LNCAP (cell line): ENCODE data around the gene FAT1.
A peak's percentile ranks its signal among the peaks of the same experiment; 100 is the strongest.

Source experiments
- TF ChIP-seq, protein P1 (sequence below): fragments of 450-650 bp; IDR thresholded peaks from 2 replicates; pipeline ENCODE4 v1.5.1; 2017; ENCODE audit warnings: mild to moderate bottlenecking

The FAT1 gene

DNA sequence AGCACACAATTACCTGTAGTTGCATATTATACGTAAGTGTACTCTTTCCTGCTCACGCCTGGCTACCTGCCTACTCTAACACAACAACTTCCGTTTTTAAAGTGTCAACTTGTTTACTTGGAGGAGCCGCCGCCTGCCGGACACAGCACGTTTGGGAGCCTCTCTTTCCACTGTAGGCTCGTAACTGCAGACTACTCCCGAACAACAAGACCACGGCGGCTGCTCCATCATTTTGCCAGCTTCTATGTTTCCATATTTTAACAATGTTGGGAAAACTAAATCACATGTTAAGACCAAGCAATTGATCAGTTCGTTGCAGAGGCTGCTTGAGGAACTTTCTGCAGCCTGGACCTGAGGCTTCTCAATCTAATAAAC is 169.1 kb downstream of the FAT1 start:
- TF ChIP-seq, protein P1, sequence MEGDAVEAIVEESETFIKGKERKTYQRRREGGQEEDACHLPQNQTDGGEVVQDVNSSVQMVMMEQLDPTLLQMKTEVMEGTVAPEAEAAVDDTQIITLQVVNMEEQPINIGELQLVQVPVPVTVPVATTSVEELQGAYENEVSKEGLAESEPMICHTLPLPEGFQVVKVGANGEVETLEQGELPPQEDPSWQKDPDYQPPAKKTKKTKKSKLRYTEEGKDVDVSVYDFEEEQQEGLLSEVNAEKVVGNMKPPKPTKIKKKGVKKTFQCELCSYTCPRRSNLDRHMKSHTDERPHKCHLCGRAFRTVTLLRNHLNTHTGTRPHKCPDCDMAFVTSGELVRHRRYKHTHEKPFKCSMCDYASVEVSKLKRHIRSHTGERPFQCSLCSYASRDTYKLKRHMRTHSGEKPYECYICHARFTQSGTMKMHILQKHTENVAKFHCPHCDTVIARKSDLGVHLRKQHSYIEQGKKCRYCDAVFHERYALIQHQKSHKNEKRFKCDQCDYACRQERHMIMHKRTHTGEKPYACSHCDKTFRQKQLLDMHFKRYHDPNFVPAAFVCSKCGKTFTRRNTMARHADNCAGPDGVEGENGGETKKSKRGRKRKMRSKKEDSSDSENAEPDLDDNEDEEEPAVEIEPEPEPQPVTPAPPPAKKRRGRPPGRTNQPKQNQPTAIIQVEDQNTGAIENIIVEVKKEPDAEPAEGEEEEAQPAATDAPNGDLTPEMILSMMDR = peak; percentile 47

DNA sequence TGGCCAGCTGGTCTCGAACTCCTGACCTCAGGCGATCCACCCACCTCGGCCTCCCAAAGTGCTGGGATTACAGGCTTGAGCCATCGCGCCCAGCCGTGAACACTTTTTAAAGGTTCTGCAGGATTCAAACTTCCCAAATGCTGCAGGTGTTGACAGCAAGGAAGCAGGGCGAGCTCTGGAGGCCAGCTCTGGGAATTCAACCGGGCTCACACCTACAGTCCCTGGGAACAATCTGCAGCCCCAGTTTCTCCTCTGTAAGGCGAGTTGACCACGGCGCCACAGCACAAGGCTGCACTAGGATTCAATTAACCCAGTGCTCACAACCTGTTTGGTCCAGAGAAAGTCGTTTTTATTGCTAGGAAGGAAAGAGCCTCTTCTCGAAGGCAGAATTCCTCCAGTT is 169.9 kb downstream of the FAT1 start:
- TF ChIP-seq, protein P1 = no peak

DNA sequence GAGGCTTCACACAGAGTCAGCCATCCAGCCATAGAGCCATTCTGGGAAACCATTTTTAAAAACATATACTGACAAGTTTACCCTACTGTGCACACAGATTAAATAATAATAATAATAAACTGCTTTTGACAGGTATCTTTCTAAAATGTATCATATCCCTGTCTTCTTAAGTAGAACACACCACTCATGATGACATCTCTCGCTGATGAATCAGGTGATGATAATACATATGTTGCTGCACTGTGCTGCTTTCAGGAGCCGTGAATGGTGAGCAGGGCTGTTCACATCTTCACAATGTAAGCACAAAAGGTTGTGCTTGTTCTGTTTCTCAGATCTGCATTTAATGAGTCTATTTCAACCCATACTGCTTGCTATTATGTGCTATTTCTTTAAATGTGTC is 171.8 kb downstream of the FAT1 start:
- TF ChIP-seq, protein P1 = no peak

DNA sequence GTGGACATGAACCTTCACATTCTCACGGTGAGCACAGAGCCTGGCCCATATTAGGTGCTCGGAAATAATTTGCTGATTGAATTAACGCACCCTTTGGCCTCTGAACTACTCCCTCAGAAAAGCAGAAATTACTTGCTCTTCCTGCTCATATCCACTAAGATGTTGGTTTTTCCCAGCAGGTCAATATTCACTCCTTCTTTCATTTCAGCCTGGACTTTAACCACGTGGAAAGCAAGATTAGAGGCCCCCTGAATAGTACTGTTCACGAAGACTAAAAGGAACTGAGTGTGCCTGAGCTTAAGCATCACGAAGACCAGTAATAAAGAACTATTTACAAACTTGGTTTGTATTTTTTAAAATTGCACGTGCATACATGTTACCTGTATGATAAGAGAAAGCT is 178.2 kb downstream of the FAT1 start:
- TF ChIP-seq, protein P1 = no peak

DNA sequence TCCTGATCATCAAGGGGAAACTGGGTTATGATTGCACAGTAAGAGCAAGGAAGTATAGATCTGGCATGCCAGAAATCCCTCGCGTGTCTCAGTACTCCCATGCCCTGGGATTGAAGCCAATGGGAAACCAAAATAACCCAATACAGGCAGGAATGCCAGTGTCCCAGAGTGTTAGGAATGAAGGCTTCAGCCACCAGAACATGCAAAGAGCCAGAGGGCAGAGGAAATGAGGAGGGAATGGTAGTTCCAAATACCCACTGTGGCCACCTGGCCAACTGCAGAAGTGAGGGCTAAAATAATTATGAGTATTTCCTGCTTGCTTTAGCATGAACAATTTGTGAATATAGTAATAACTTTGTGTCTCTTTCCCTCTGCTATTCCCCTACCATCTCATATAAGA is 180.4 kb downstream of the FAT1 start:
- TF ChIP-seq, protein P1 = no peak

DNA sequence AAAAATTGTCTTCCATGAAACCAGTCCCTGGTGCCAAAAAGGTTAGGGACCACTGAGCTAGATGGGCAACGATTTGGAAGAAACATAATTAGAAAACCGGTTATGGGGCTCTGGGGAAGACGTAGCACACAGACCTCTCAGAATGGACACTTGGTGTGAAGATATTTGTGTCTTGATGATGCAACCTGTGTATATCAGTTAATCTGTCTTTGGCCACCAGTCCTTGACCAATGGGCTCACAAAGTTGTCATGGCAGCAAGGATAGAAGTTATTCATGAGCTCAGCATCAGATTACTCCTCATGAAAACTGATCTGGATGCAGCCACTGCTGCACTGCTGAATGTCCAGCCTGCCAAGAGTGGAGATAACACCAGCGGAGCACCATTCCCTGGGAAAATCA is 181.9 kb downstream of the FAT1 start:
- TF ChIP-seq, protein P1 = no peak

DNA sequence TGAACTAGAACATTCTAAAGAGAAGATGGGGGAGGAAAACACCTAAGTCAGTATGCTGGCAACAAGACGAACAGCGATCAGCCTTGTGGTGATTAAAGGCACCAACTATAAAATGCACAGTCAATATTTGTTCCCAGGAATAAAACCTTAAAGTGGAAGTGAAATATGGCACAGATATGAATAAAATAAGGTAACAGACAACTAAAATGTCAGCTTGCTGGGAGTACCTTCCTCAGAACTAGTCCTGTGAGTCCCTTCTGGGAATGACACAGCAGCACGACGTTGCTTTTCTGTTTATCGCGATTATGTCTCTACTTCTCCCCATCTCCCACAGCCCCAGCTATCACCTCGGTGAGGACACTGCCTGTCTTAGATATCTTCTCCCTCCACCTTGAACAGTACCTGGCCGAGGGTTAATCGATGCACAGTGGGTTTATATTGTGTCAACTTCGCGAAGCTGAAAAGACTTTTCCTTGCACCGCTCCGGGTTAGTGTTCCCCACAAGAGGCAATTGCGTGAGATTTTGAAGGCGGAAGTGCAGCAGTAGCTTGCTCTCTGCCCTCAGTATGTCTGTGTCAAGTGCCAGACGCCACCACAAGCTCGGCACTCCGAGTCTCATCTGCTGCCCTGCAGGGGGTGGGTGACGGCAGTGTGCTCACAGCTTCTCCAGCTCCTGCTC is 185.7 kb downstream of the FAT1 start:
- TF ChIP-seq, protein P1 = no peak
